H9 (cell line): Measurements from ENCODE around the gene PXDN. TPM values are rescaled to one million over a fixed set of nuclear protein-coding genes. Genes with fewer than 3 reads are reported as not detected.
A peak's percentile ranks its signal among the peaks of the same experiment; 100 is the strongest.

ENCODE experiments used
- DNase-seq: peaks from one replicate; pipeline ENCODE4 v3.0.0-alpha.2; 2017
- H2AFZ ChIP-seq: one replicate; pipeline ENCODE4 v1.6.1; 2013; ENCODE audit warnings: mild to moderate bottlenecking, low read length, control low read depth, moderate library complexity
- H2AK5ac ChIP-seq: 2 replicates; pipeline ENCODE4 v1.6.1; 2013; ENCODE audit warnings: low read length, control low read depth, mixed read lengths; ENCODE audit not compliant: insufficient read length
- H2BK120ac ChIP-seq: one replicate; pipeline ENCODE4 v1.6.1; 2013; ENCODE audit warnings: low read depth, mild to moderate bottlenecking, low read length, control low read depth, inconsistent platforms; ENCODE audit not compliant: poor library complexity, severe bottlenecking
- H2BK12ac ChIP-seq: 2 replicates; pipeline ENCODE4 v1.6.1; 2013; ENCODE audit warnings: low read length, control low read depth, mixed read lengths, low read depth; ENCODE audit not compliant: insufficient read length
- H2BK15ac ChIP-seq: 2 replicates; pipeline ENCODE4 v1.6.1; 2013; ENCODE audit warnings: low read depth, low read length, control low read depth
- H2BK20ac ChIP-seq: one replicate; pipeline ENCODE4 v1.6.1; 2013; ENCODE audit warnings: low read depth, mild to moderate bottlenecking, low read length, control low read depth, inconsistent platforms; ENCODE audit not compliant: poor library complexity, severe bottlenecking
- H2BK5ac ChIP-seq: 2 replicates; pipeline ENCODE4 v1.6.1; 2013; ENCODE audit warnings: low read length, control low read depth, mixed read lengths; ENCODE audit not compliant: insufficient read length
- H3K14ac ChIP-seq: 2 replicates; pipeline ENCODE4 v1.6.1; 2013; ENCODE audit warnings: low read length, control low read depth; ENCODE audit not compliant: insufficient read depth
- H3K18ac ChIP-seq: 2 replicates; pipeline ENCODE4 v1.6.1; 2013; ENCODE audit warnings: low read depth, mild to moderate bottlenecking, mixed read lengths, low read length, control low read depth; ENCODE audit not compliant: insufficient read length
- H3K23ac ChIP-seq: 2 replicates; pipeline ENCODE4 v1.6.1; 2013; ENCODE audit warnings: low read length, control low read depth, mixed read lengths, low read depth; ENCODE audit not compliant: insufficient read length
- H3K23me2 ChIP-seq: 2 replicates; pipeline ENCODE4 v1.6.1; 2013; ENCODE audit warnings: low read depth, mild to moderate bottlenecking, mixed read lengths, low read length, control low read depth; ENCODE audit not compliant: insufficient read length, poor library complexity, severe bottlenecking
- H3K27ac ChIP-seq: 2 replicates; pipeline ENCODE4 v1.5.1; 2013; ENCODE audit warnings: low read length, control low read depth, mixed read lengths, low read depth; ENCODE audit not compliant: insufficient read length
- H3K27me3 ChIP-seq: 2 replicates; pipeline ENCODE4 v1.6.1; 2013; ENCODE audit warnings: low read length, control low read depth, inconsistent platforms; ENCODE audit not compliant: insufficient read depth
- H3K4ac ChIP-seq: 2 replicates; pipeline ENCODE4 v1.6.1; 2013; ENCODE audit warnings: low read depth, mild to moderate bottlenecking, control low read depth, inconsistent platforms, low read length, moderate library complexity
- H3K4me1 ChIP-seq: 2 replicates; pipeline ENCODE4 v1.6.1; 2013; ENCODE audit warnings: low read length, control low read depth, inconsistent platforms; ENCODE audit not compliant: insufficient read depth
- H3K4me2 ChIP-seq: 2 replicates; pipeline ENCODE4 v1.6.1; 2013; ENCODE audit warnings: low read length, control low read depth, mixed read lengths; ENCODE audit not compliant: insufficient read length, insufficient read depth
- H3K56ac ChIP-seq: 2 replicates; pipeline ENCODE4 v1.6.1; 2013; ENCODE audit warnings: low read depth, mild to moderate bottlenecking, mixed read lengths, low read length, control low read depth; ENCODE audit not compliant: insufficient read length
- H3K79me1 ChIP-seq: 2 replicates; pipeline ENCODE4 v1.6.1; 2013; ENCODE audit warnings: low read depth, mild to moderate bottlenecking, moderate library complexity, low read length, control low read depth, inconsistent platforms; ENCODE audit not compliant: insufficient read depth, poor library complexity, severe bottlenecking
- H3K79me2 ChIP-seq: 2 replicates; pipeline ENCODE4 v1.6.1; 2013; ENCODE audit warnings: low read length, control low read depth, inconsistent platforms; ENCODE audit not compliant: insufficient read depth
- H3K9ac ChIP-seq: 2 replicates; pipeline ENCODE4 v1.6.1; 2013; ENCODE audit warnings: low read length, control low read depth, mixed read lengths; ENCODE audit not compliant: insufficient read length; ENCODE audit errors: extremely low read depth
- H3K9me3 ChIP-seq: one replicate; pipeline ENCODE4 v1.6.1; 2013; ENCODE audit warnings: low read depth, low read length, inconsistent platforms; ENCODE audit not compliant: control insufficient read depth
- H3T11ph ChIP-seq: one replicate; pipeline ENCODE4 v1.6.1; 2013; ENCODE audit warnings: mild to moderate bottlenecking, low read length, control low read depth, inconsistent platforms
- H4K20me1 ChIP-seq: one replicate; pipeline ENCODE4 v1.6.1; 2013; ENCODE audit not compliant: control insufficient read depth, insufficient read length, insufficient read depth
- H4K5ac ChIP-seq: 2 replicates; pipeline ENCODE4 v1.6.1; 2013; ENCODE audit warnings: low read depth, mild to moderate bottlenecking, mixed read lengths, low read length, control low read depth; ENCODE audit not compliant: insufficient read length
- H4K8ac ChIP-seq: replicated peaks from 2 replicates; pipeline ENCODE4 v1.6.1; 2013; ENCODE audit warnings: low read length, control low read depth, mixed read lengths, low read depth; ENCODE audit not compliant: insufficient read length
- H4K91ac ChIP-seq: 2 replicates; pipeline ENCODE4 v1.6.1; 2013; ENCODE audit warnings: low read depth, mild to moderate bottlenecking, moderate library complexity, mixed read lengths, low read length, control low read depth; ENCODE audit not compliant: insufficient read length
- H3K27ac Mint-ChIP-seq, 3 experiments: 2 replicates in 2 of 3; 3 replicates in 1 of 3; pipeline ENCODE4 v1.8.0; 2020 to 2021; ENCODE audit warnings: mixed read lengths in 3 of 3, mild to moderate bottlenecking in 1 of 3, moderate library complexity in 1 of 3
- H3K27me3 Mint-ChIP-seq: 2 replicates; pipeline ENCODE4 v1.8.0; 2021; ENCODE audit warnings: low read depth, mild to moderate bottlenecking, moderate library complexity, mixed read lengths
- H3K36me3 Mint-ChIP-seq, 3 experiments: 2 replicates in 2 of 3; 3 replicates in 1 of 3; pipeline ENCODE4 v1.8.0; 2020 to 2021; ENCODE audit warnings: low read depth in 3 of 3, mixed read lengths in 3 of 3; ENCODE audit not compliant: insufficient read depth in 1 of 3
- H3K4me1 Mint-ChIP-seq, 2 experiments: 2 replicates each; pipeline ENCODE4 v1.8.0; 2020; ENCODE audit warnings: mixed read lengths in 2 of 2
- H3K4me3 Mint-ChIP-seq, 2 experiments: 2 replicates in 1 of 2; 3 replicates in 1 of 2; pipeline ENCODE4 v1.8.0; 2020 to 2021; ENCODE audit warnings: mild to moderate bottlenecking in 2 of 2, mixed read lengths in 2 of 2, moderate library complexity in 1 of 2
- H3K9me3 Mint-ChIP-seq, 2 experiments: 2 replicates in 1 of 2; 3 replicates in 1 of 2; pipeline ENCODE4 v1.8.0; 2020; ENCODE audit warnings: mild to moderate bottlenecking in 2 of 2, mixed read lengths in 2 of 2, moderate library complexity in 1 of 2
- WGBS: extraction: QIAGEN DNeasy Blood & Tissue Kit; methylation state at CpG from one replicate; pipeline ENCODE4 v1.1.7; 2013; ENCODE audit warnings: missing lambda C conversion rate, low lambda C conversion rate, mixed read lengths; ENCODE audit not compliant: insufficient read length; ENCODE audit errors: extremely low coverage; 5-methylcytosine and 5-hydroxymethylcytosine counted together
- total RNA-seq: library from RNA; stranded (reverse); gene quantifications from 2 replicates; pipeline ENCODE4 v1.2.1, GENCODE V29; 2021
- TF ChIP-seq, protein P1 (sequence below): fragments of 200-600 bp; sonication (generic); conservative IDR thresholded peaks from 3 replicates; pipeline ENCODE4 v1.8.0; 2021; ENCODE audit warnings: antibody characterized with exemption, mild to moderate bottlenecking

The PXDN gene
- total RNA-seq, 1 experiment from 2014 or later, result 146 TPM

DNA sequence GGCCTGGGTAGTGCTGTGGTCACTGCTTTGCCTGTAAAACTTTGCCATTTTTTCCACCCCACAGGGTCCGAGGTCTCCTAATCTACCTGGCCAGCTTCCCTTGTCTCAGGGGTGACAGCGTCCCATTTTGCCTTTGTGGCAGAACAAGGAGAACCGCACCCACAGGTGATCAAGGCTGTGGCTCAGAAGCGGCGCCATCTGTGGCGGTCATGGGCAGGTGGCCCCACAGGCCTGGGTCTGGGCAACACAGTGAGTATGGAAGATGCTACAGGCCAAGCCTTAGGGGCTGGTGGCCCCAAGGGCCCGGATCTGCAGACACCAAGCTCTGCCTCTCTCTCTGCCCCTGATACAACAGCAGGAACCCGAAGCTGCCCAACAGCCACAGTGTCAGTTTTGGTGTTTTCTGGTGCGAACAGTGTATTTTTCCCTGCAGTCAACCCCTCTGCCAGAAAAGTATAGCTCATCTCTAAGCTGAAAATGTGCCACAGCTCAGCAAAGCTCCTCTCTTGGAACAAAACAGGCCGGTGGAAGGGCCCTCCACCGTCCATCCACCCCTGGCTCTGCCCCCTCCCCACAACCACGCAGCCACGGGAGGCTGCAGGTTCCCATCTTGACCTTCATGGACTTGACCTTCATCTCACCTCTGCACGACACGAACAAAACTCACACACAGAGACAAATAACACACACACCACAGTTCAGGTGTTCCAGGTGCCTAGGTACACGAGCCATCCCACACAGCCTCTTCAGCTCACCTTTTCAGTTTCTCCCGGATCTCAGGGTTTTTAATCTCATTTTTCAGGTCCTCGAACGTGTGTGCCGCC is 96.7 kb downstream of the PXDN start:
- Histone ChIP-seq H3K9ac (no peak overlapping the region), H2BK20ac (no peak overlapping the region), H3K14ac (no peak overlapping the region), H2BK5ac (no peak overlapping the region), H3K27me3 (no peaks in the 10 kb centered on the region), H3K4ac (no peak overlapping the region), H4K5ac (no peak overlapping the region), H2BK120ac (no peak overlapping the region), H2BK15ac (no peak overlapping the region), H3K79me2 (no peaks in the 10 kb centered on the region), H4K8ac (no peak overlapping the region), H3K23me2 (no peaks in the 10 kb centered on the region), H3K18ac (no peak overlapping the region), H3K23ac (no peak overlapping the region), H3K9me3 (no peaks in the 10 kb centered on the region), H3T11ph (no peak overlapping the region), H2AK5ac (no peak overlapping the region), H2BK12ac (no peak overlapping the region), H3K79me1 (no peaks in the 10 kb centered on the region), H3K4me2 (no peak overlapping the region), H4K20me1 (no peaks in the 10 kb centered on the region), H2AFZ (no peak overlapping the region), H3K27ac (no peak overlapping the region), H3K4me1 (no peaks in the 10 kb centered on the region), H3K56ac (no peak overlapping the region), H4K91ac (no peak overlapping the region)
- WGBS, result no CpG with 5 or more reads among the region's 20 CpGs
- Mint-ChIP-seq H3K27me3 (no peaks in the 10 kb centered on the region), H3K36me3 (peaks cover 44 to 81% (median 70%) of the 10 kb centered on the region in 3 experiments), H3K4me3 (no peak overlapping the region), H3K9me3 (no peaks in the 10 kb centered on the region), H3K4me1 (peaks cover 5 to 10% of the 10 kb centered on the region in 2 experiments), H3K27ac (peak overlapping the region in 2 of 3 experiments; percentile 11 to 32; a peak in 2 of 7 replicates)
- TF ChIP-seq, protein P1, sequence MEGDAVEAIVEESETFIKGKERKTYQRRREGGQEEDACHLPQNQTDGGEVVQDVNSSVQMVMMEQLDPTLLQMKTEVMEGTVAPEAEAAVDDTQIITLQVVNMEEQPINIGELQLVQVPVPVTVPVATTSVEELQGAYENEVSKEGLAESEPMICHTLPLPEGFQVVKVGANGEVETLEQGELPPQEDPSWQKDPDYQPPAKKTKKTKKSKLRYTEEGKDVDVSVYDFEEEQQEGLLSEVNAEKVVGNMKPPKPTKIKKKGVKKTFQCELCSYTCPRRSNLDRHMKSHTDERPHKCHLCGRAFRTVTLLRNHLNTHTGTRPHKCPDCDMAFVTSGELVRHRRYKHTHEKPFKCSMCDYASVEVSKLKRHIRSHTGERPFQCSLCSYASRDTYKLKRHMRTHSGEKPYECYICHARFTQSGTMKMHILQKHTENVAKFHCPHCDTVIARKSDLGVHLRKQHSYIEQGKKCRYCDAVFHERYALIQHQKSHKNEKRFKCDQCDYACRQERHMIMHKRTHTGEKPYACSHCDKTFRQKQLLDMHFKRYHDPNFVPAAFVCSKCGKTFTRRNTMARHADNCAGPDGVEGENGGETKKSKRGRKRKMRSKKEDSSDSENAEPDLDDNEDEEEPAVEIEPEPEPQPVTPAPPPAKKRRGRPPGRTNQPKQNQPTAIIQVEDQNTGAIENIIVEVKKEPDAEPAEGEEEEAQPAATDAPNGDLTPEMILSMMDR, result no peak; the same call in 2 of the 3 replicates
- no peak for DNase-seq
